ENCODE measurements around the gene TCF12.
A peak's percentile ranks its signal among the peaks of the same experiment; 100 is the strongest.

TCF12 gene

GRCh38 chr15:57248074-57248473, 329.6 kb downstream of the TCF12 start:
- no peak overlapping the region for H3K4me3 ChIP-seq (ENCODE audit: low read length)
- no peak for DNase-seq (ENCODE audit: low read depth)
- TF ChIP-seq CTCF (conservative IDR thresholded peaks at IDR 0.05; ENCODE audit: low read length) = no peak

GRCh38 chr15:57251308-57251707, 332.9 kb downstream of the TCF12 start:
- DNase-seq (ENCODE audit: low read depth) = peak; percentile 27
- H3K4me3 ChIP-seq (ENCODE audit: low read length) = no peak overlapping the region
- no peak for TF ChIP-seq CTCF (conservative IDR thresholded peaks at IDR 0.05; ENCODE audit: low read length)

DNA sequence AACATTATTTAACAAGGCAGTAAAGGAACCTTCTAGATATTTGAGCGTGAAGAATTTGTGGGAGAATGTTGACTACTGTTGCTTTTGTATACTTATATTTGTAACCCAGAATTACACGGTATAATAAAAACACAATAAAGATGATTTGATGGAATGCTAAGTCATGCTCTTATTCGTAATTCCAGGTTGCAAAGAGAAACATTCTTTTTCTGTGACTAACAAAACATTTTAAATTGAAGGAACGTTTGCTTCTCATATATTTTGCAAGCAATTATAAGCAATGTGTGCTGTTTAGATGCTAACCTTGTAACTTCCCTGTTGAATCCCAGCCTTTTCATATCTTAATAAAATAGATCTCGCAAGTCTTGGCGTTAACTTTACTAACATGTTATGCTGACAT, 333.5 kb downstream of the TCF12 start:
- TF ChIP-seq CTCF (conservative IDR thresholded peaks at IDR 0.05; ENCODE audit: low read length) = no peak
- DNase-seq (ENCODE audit: low read depth) = peak; percentile 75
- H3K4me3 ChIP-seq (ENCODE audit: low read length) = no peak overlapping the region

DNA sequence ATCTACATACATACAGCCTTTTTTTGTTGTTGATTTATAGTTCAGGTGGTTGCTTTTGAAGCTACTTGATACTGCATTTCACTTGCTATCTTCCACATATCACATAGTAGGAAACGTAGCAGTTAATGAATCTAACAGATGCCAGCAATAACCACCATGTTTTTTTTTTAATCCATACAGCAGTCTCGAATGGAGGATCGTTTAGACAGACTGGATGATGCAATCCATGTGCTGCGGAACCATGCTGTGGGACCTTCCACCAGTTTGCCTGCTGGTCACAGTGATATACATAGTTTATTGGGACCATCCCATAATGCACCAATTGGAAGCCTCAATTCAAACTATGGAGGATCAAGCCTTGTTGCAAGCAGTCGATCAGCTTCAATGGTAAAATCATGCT, 334.6 kb downstream of the TCF12 start:
- DNase-seq (ENCODE audit: low read depth) = no peak
- no peak for TF ChIP-seq CTCF (conservative IDR thresholded peaks at IDR 0.05; ENCODE audit: low read length)
- no peak overlapping the region for H3K4me3 ChIP-seq (ENCODE audit: low read length)

GRCh38 chr15:57253500-57253899, 335.1 kb downstream of the TCF12 start:
- no peak overlapping the region for H3K4me3 ChIP-seq (ENCODE audit: low read length)
- TF ChIP-seq CTCF (conservative IDR thresholded peaks at IDR 0.05; ENCODE audit: low read length) = no peak
- DNase-seq (ENCODE audit: low read depth) = no peak

- no peak overlapping the region for H3K4me3 ChIP-seq (ENCODE audit: low read length)
- TF ChIP-seq CTCF (conservative IDR thresholded peaks at IDR 0.05; ENCODE audit: low read length) = no peak
- no peak for DNase-seq (ENCODE audit: low read depth)
These were observed 337.4 kb downstream of the TCF12 start for GRCh38 chr15:57255751-57256341.

- no peak for DNase-seq (ENCODE audit: low read depth)
- TF ChIP-seq CTCF (conservative IDR thresholded peaks at IDR 0.05; ENCODE audit: low read length) = no peak
- H3K4me3 ChIP-seq (ENCODE audit: low read length) = no peak overlapping the region
These were observed 338.5 kb downstream of the TCF12 start for GRCh38 chr15:57256939-57257338.
